Measurements from ENCODE around the gene C5orf22.
"Not testable (repeated sequence)": the region's sequence is repeated elsewhere in the genome, so short reads cannot be mapped to it uniquely, and the experiment has no call there.

C5orf22 gene

GRCh38 chr5:31551878-31552277, 19.8 kb downstream of the C5orf22 start:
- in situ Hi-C loops (cut with HindIII; ENCODE audit: low sequenced_read_pairs), result no loop called here

DNA sequence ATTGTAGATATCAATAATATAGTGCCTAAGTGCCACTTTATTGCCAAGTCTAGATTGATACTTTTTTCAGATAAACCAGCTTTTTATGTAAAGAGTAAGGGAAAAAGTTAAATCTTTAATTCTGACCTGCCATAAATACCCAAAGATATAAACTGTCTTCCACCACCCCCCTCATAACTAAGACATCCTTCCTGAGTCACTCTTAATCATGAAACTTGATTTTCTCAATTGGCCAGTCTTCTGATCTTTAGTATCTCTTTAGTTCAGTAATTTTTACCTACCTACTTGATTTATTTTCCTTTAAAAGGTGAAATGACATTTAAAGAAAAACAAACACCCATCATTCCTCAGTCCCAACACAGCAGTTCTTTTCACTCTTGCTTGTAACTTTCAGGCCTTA, 21.8 kb downstream of the C5orf22 start:
- in situ Hi-C loops (cut with HindIII; ENCODE audit: low sequenced_read_pairs), result no loop called here

- in situ Hi-C loops (cut with HindIII; ENCODE audit: low sequenced_read_pairs), result no loop called here
Observed at GRCh38 chr5:31554552-31554951, 22.5 kb downstream of the C5orf22 start.

GRCh38 chr5:31556461-31556860, 24.4 kb downstream of the C5orf22 start:
- in situ Hi-C loops (cut with HindIII; ENCODE audit: low sequenced_read_pairs), result no loop called here

- in situ Hi-C loops (cut with HindIII; ENCODE audit: low sequenced_read_pairs), result no loop called here
Observed at GRCh38 chr5:31559942-31560341, 27.8 kb downstream of the C5orf22 start.

DNA sequence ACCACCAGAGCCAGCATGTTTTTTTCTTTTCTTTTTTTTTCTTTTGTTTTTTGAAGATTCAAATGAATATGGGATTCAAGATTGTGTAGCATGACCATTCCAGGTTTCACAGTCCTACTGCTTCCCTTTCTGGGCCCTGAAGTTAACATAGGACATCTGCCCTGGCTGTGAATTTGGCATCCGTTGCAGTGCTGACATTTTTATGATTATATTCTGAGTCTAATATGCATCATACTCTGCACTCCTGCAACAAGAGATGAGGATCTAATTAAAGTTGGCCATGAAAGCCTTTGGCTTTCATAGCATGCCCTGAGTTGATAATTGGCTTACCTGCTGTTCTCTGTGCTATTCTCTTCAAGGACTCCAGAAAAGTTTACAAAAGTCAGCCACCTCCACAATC, 29.8 kb downstream of the C5orf22 start:
- in situ Hi-C loops (cut with HindIII; ENCODE audit: low sequenced_read_pairs), result no loop called here

DNA sequence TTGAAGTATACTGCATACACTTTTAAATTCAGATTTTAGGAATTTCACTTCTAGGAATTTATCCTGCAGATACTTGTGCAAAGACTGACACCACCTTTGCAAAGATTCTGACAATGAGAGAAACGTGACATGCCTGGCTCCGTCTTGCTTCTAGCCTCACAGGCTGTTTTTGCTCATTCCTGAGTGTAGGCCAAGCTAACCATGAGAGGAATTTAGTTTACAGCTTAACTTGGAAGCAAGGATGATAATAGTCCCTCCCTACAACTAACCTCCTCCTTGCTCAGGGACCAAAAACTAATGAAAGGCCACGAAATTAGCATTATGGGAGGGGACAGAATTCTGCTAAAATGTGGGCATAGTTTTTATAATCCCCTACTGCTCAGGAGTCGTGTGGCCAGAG, 31.1 kb downstream of the C5orf22 start:
- in situ Hi-C loops (cut with HindIII; ENCODE audit: low sequenced_read_pairs), result no loop called here

DNA sequence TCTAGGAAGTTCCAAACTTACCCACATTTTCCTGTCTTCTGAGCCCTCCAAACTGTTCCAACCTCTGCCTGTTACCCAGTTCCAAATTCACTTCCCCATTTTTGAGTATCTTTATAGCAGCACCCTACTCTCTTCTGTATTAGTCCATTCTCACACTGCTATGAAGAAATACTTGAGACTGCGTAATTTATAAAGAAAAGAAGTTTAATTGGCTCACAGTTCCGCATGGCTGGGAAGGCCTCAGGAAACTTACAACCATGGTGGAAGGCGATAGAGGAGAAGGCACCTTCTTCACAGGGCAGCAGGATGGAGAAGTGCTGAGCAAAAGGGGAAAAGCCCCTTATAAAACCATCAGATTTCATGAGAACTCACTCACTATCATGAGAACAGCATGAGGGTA, 34.3 kb downstream of the C5orf22 start:
- in situ Hi-C loops (cut with HindIII; ENCODE audit: low sequenced_read_pairs), result not testable (repeated sequence)

- in situ Hi-C loops (cut with HindIII; ENCODE audit: low sequenced_read_pairs), result no loop called here
Observed at GRCh38 chr5:31568302-31568835, 36.3 kb downstream of the C5orf22 start.

DNA sequence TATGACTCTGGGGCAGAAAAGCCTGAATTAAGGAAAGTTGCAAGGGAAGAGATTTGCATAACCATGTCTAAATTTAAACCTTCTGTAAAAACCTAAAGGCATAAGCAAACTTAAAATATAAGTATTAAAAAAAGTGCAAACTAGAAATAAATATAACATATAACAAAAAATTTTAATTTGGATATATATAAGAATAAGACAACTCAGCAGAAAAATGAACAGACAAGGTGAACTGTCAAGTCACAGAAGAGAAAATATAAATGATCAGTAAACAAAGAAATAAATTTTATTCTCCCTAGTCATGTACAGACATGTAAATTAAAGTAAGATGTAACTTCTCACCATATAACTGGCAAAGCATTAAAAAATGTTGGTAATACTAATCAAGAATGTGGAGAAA, 37.0 kb downstream of the C5orf22 start:
- in situ Hi-C loops (cut with HindIII; ENCODE audit: low sequenced_read_pairs), result no loop called here

DNA sequence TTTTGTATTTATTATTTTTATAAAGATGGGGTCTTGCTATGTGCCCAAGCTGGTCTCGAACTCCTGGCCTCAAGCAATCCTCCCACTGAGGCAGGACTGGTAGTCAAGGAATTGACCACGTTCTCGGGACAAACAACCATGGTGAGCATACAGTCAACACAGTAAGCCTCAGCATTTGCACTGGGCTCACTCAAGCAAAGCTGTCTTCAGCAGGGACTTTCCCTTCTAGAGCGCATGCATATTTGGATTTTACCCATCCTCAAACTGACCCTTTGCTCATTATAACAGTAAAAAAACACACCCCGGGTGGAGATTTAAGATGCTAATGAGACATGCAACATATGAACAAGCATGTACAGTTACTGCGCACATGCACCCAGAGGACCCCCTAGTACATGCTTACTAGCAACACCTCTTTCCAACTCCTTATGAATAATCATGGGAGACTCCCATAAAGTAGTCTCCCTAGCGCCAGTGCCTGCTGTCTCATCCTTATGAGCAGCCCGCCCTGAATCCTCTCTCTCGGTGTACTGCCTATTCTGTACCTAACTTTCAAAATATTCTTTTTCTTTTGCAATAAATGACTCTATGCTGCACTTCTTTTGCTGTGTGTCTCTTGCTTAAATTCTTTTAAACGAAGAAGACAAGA, 41.5 kb downstream of the C5orf22 start:
- in situ Hi-C loops (cut with HindIII; ENCODE audit: low sequenced_read_pairs), result no loop called here

GRCh38 chr5:31574772-31575171, 42.7 kb downstream of the C5orf22 start:
- in situ Hi-C loops (cut with HindIII; ENCODE audit: low sequenced_read_pairs), result no loop called here

- in situ Hi-C loops (cut with HindIII; ENCODE audit: low sequenced_read_pairs), result no loop called here
Observed at GRCh38 chr5:31577438-31577837, 45.3 kb downstream of the C5orf22 start.

GRCh38 chr5:31579558-31579957, 47.5 kb downstream of the C5orf22 start:
- in situ Hi-C loops (cut with HindIII; ENCODE audit: low sequenced_read_pairs), result no loop called here

DNA sequence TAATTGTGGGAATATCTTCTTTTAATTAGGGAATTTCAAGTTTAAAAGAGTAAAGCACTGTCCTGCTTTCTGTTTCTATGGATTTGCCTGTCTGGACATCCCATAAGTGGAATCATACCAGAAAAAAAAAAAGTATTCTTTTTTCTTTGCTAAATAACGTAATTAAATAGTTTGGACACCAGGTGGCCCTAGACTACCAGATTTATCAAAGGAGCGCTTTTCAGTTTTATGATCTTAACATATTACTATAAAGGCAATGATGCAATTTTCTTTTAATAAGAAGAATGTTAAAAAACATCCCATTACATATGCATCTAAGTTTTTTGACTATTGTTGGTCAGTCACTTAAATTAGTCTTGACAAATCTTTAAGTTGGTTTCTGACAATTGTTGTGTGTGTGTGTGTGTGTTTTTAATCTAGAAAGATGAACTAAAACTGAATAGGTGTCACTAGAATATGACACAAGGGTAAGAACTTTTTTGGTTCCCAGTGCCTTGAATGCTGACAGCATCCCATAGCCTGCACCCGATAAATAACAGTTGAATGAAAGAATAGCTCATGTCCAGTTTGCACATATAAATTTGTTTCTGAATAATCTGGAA, 49.5 kb downstream of the C5orf22 start:
- in situ Hi-C loops (cut with HindIII; ENCODE audit: low sequenced_read_pairs), result no loop called here

- in situ Hi-C loops (cut with HindIII; ENCODE audit: low sequenced_read_pairs), result no loop called here
Observed at GRCh38 chr5:31583129-31583528, 51.0 kb downstream of the C5orf22 start.

- in situ Hi-C loops (cut with HindIII; ENCODE audit: low sequenced_read_pairs), result no loop called here
Observed at GRCh38 chr5:31585166-31585894, 53.2 kb downstream of the C5orf22 start.

GRCh38 chr5:31585895-31586270, 53.8 kb downstream of the C5orf22 start:
- in situ Hi-C loops (cut with HindIII; ENCODE audit: low sequenced_read_pairs), result no loop called here

DNA sequence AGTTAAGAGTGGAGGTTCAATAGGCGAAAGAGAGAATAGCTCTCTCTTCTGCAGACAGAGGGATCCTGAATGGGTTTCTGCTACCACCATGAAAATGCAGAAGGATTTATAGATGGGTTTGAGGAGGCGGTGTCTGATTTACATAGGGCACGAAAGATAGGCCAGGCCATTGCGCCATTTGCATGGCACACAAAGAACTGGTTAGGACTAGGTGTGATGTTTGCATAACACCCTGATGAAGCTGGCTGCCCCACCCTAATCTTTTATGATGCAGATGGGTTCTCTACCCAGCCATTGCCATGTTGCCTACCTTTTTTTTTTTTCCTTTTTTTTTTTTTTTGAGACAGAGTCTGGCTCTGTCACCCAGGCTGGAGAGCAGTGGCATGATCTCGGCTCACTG, 55.4 kb downstream of the C5orf22 start:
- in situ Hi-C loops (cut with HindIII; ENCODE audit: low sequenced_read_pairs), result no loop called here

- in situ Hi-C loops (cut with HindIII; ENCODE audit: low sequenced_read_pairs), result no loop called here
Observed at GRCh38 chr5:31593665-31594064, 61.6 kb downstream of the C5orf22 start.

DNA sequence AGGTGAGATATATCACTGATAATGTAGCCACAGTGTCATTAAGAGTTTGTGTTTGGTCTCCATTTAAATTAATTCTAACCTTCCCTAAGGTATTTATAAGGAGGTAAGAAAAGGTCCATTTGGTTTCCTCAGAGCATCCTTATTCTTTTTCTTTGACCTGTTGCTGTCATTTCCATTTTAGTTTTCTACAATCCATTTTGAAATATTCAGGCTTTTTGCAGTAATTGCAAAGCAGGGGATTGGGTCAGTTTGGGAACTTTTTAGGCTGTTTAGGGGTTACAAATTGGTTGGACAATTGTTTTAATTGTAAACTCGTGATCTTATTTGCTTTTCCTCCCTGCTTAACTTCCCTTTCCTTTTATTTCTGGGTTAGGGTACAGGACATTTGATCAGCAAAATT, 64.3 kb downstream of the C5orf22 start:
- in situ Hi-C loops (cut with HindIII; ENCODE audit: low sequenced_read_pairs), result loop anchor here (5.0 kb wide), 1 partner anchor 86 kb away; no protein-coding TSS in a partner anchor
